Renal pelvis (tissue), 4 donors: ENCODE data around the gene RIMBP2. TPM values are rescaled to one million over a fixed set of nuclear protein-coding genes. Genes with fewer than 3 reads are reported as not detected.

Experiments
- DNase-seq: peaks from one replicate; pipeline ENCODE4 v3.0.0-alpha.2; 2013
- polyA plus RNA-seq, 3 donors: library from polyadenylated mRNA; unstranded; fragments of 120-200 nt; gene quantifications; one replicate each; pipeline ENCODE4 v1.2.1, GENCODE V29; 2013; ENCODE audit not compliant: insufficient read length in 3 of 3

The RIMBP2 gene
- polyA plus RNA-seq, 3 donors: 16.2 to 24.9 (median 23.9) TPM

- no peak for DNase-seq
These were observed 290.3 kb downstream of the RIMBP2 start for GRCh38 chr12:130425698-130426245.

DNA sequence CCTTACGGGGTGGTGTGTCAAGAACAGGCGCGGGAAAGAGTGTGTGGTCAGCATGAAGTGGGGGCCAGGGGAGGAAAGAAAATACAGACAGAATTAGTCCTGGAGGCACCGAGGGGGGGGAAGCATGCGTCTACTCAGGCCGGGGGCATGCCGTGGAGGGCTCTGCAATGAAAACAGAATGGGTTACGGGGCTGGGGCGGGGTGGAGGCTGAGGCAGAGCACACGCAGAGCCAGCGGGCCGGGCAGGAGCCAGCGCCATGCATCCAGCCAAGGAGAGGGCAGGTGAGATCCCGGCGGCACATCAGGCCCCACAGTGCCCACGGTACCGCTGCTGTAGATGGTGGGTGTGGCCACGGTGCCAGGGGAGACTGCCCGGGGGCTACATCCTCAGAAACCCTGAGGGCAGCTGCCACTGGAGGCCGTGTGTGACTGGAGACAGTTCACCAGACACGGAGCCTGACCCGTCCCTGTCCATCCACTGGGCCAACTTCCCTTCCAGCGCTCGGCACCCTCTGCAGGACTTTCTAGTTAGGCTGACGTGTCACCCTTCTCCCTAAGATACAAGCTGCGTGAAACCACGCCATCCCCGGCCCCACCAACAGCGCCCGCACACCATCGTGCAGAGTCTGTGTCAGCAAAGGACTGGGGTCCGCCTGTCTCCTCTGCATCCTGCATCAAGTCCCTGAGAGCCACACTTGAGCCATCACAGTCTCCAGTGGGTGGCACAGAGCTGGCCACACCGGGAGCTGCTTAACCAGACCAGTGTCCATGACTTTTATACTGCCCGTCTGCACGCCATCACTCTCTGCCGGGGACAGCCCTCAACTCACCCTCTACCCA lies 291.0 kb downstream of the RIMBP2 start:
- no peak for DNase-seq

GRCh38 chr12:130423991-130424857 lies 291.9 kb downstream of the RIMBP2 start:
- DNase-seq: no peak

GRCh38 chr12:130423136-130423535 lies 293.0 kb downstream of the RIMBP2 start:
- DNase-seq: no peak

GRCh38 chr12:130422676-130423075 lies 293.4 kb downstream of the RIMBP2 start:
- DNase-seq: no peak

DNA sequence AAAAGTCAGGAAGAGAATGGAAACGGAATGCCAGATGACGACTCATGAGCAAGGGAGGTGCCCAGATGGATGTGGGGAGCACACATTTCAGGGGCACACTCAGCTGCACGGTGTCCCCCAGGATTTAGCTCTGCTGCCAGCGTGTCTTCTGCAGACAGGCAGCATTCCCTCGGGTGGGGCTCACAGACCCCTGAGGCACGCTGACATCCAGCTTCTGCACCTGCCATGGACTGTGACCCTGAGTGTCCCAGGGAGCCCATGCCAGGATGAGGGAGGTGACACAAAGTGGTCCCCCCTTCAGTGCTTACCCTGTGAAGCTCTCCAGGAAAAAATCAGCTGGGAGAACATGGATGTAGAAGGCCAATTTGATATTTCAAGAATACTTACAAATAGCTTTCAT lies 294.2 kb downstream of the RIMBP2 start:
- no peak for DNase-seq

- DNase-seq: no peak
These were observed 296.0 kb downstream of the RIMBP2 start for GRCh38 chr12:130420071-130420470.

DNA sequence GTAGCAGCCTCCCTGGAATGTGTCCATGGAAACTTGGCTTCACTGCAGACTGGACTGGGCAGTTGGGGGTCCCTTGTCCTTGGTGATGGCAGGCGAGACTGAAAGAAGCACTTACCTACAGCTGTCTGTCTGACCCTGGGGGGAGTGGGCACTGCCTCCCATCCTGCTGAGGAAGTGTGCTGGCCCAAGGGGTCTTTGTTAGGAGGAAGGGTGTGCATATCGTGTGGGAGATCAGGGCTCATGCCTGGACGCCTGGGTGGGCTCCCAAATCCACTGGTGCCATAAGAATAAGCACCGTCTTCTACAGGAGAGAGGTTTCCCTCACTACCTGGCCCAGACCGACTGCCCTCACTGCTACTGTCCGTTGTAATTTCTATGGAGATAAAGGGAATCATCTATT lies 297.0 kb downstream of the RIMBP2 start:
- DNase-seq: no peak

DNA sequence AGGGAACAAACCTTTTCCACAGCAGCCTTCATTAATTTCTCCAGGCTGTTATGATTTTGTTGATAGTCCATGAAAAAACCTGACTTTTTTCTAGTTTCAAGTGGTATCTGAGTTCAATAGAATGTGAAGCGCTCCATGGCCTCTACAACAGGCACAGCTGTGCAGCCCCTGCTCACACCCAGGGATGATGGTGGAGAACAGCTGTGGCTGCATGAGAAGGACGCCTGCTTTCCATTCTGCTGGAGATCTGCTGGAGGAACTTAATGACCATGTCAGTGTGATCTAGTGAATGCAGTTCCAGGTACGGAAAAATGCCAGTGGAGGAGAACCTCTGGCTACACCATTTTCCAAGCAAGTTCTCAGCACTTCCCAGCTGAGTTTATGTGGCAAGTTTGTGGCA lies 297.8 kb downstream of the RIMBP2 start:
- no peak for DNase-seq

DNA sequence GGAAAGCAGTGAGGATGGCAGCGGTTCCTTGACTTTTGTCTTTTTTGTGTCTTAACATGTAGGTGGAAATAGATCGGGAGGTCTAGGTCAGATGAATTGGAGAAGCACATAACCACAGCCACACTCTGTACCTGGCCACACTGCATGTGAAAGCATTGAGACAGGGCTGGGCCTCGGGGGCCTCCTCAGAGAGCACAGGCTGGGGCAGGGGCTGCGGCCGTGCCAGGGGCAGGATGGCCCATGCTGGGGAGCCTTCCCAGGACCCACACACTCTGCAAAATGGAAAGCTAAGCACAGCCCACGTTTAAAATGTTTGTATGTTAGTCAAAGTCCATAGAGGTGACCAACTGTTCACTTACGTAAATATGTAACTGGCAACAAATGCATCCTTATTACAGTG lies 301.7 kb downstream of the RIMBP2 start:
- no peak for DNase-seq

- no peak for DNase-seq
These were observed 302.2 kb downstream of the RIMBP2 start for GRCh38 chr12:130413909-130414308.

GRCh38 chr12:130412384-130412783 lies 303.7 kb downstream of the RIMBP2 start:
- no peak for DNase-seq

DNA sequence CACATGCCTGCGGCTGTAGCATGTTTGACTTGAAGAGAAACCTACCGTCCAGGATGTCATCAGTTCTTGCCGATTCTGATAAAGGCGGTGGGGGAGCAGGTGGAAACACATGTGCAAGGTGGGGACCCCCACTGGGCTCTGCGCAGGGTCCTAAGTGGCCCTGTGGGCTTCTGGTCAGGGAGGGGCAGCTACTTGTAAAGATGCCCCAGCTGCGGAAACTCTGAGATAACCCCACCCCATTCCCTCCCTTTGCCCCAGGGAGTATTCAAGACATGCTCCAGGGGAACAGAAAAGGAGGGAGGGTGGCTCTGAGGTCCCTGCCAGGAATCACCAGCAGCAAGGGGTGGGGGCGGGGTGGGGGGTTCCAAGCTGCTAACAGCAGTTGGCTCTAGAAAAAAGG lies 310.8 kb downstream of the RIMBP2 start:
- no peak for DNase-seq

DNA sequence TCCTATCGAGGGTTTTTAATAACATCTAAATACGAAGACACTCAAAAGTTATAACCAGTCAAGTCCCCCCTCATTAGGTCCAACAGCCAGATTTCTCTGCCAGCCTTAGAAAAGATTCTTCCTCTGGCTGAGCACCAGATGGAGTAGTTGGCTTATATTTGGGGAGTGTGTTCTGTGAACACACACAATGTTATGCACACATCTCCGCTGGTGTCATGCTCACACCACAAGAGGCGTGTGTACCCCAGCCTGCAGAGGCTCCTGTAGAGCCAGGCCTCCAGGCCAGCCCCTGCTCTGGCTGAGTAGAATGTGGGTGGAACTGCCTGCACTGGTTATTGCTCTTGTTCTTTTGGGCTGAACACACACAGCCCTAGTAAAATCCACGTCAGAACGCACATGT lies 314.4 kb downstream of the RIMBP2 start:
- peak; percentile 4 for DNase-seq

GRCh38 chr12:130398100-130398848 lies 317.8 kb downstream of the RIMBP2 start:
- no peak for DNase-seq

DNA sequence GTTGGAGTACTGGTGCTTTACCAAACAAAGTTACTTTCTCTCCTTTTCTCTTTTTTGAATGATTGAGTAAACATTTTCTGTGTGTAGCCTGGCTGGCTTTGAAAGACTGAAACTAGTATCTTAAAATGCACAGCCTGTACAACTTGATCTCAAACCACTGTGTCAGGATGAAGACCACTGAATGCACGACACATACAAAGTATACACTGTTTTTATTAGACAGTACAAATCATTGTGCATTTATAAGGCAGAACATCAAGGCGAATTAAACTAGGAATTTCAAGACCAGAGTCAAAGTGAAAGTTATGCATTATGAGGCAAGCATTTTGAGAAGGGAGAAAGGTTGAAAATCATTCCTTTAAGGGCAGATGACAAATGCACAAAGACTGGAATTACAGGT lies 319.4 kb downstream of the RIMBP2 start:
- DNase-seq: no peak

GRCh38 chr12:130394906-130395305 lies 321.2 kb downstream of the RIMBP2 start:
- DNase-seq: no peak

DNA sequence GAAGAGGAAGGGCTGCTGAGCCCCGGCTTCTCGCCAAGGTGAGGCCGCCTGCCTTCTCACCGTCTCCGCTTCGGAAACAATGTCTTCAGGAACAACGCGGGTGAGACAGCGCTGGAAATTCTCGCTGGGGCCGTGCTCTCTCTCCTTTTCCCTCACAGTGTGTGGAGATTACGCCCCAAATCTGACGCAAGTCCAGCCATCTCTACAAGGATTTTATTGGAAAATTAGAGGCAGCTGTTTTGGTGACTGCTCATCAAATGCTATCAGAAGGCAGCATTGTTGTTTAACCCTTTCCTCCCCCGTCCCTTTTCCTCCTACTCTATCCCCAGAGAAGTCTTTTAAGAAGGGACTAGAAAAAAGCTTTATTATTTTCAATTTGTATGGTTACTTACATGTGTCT lies 324.9 kb downstream of the RIMBP2 start:
- DNase-seq: no peak

DNA sequence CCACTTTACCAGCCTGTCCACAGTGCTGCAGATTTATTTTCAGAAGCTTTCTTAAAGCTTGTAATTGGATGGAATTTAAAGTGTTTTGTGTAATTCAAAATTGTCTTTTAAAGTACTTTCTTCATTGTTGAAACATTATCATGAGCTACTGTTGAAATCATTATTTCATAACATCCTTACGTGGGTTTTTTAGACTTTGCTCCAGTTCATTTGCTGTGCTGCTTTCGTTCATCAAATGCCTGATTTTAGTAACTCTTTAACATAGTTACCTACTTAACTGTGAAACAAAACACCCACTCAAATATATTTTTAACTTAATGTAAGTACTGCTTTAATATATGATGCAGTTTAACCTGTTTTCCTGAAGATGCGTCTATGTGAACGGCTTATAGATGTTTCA lies 330.9 kb downstream of the RIMBP2 start:
- DNase-seq: no peak

- DNase-seq: no peak
These were observed 331.9 kb downstream of the RIMBP2 start for GRCh38 chr12:130384234-130384633.

- no peak for DNase-seq
These were observed 333.3 kb downstream of the RIMBP2 start for GRCh38 chr12:130382818-130383217.
